BLaER1 treated with 17β-estradiol and CSF1 and Interleukin-3, amounts not matched to agents 10 nM and 100 nM (cell line): ENCODE measurements around the gene PTP4A2.

Experiments
- H3K27ac ChIP-seq, 11 experiments: shearing (Covaris generic); formaldehyde crosslinking; 2 replicates each; pipeline ENCODE4 v1.8.1; 2022
- H3K27me3 ChIP-seq, 11 experiments: shearing (Covaris generic); formaldehyde crosslinking; 2 replicates each; pipeline ENCODE4 v1.8.1; 2022
- H3K36me3 ChIP-seq, 11 experiments: shearing (Covaris generic); formaldehyde crosslinking; 2 replicates each; pipeline ENCODE4 v1.8.1; 2022
- H3K4me1 ChIP-seq, 10 experiments: shearing (Covaris generic); formaldehyde crosslinking; 2 replicates each; pipeline ENCODE4 v1.8.1; 2022
- H3K4me2 ChIP-seq, 11 experiments: shearing (Covaris generic); formaldehyde crosslinking; 2 replicates each; pipeline ENCODE4 v1.8.1; 2022
- H3K4me3 ChIP-seq, 10 experiments: shearing (Covaris generic); formaldehyde crosslinking; 2 replicates each; pipeline ENCODE4 v1.8.1; 2022
- H3K9ac ChIP-seq, 11 experiments: shearing (Covaris generic); formaldehyde crosslinking; 2 replicates each; pipeline ENCODE4 v1.8.1; 2022
- H3K9me3 ChIP-seq, 11 experiments: shearing (Covaris generic); formaldehyde crosslinking; replicated peaks in 1 of 11; 2 replicates each; pipeline ENCODE4 v1.8.1; 2022
- H4K20me1 ChIP-seq, 11 experiments: shearing (Covaris generic); formaldehyde crosslinking; 2 replicates each; pipeline ENCODE4 v1.8.1; 2022
- Cebpa-rat ChIP-seq, 11 experiments: shearing (Covaris generic); IDR thresholded peaks; 2 replicates each; pipeline ENCODE4 v1.8.1; 2022

PTP4A2 gene

GRCh38 chr1:31859044-31859443, 79.1 kb downstream of the PTP4A2 start:
- H3K9me3 ChIP-seq, result no peaks in the 10 kb centered on the region
- no peaks in the 10 kb centered on the region for H3K36me3 ChIP-seq
- no peak overlapping the region for H3K27ac ChIP-seq
- no peaks in the 10 kb centered on the region for H3K4me1 ChIP-seq
- no peak overlapping the region for H3K4me2 ChIP-seq
- no peak overlapping the region for H3K9ac ChIP-seq
- no peak overlapping the region for H3K4me3 ChIP-seq
- no peaks in the 10 kb centered on the region for H3K27me3 ChIP-seq
- TF ChIP-seq Cebpa-rat (IDR thresholded peaks at IDR 0.05), result no peak
- no peaks in the 10 kb centered on the region for H4K20me1 ChIP-seq

- H3K36me3 ChIP-seq, result no peaks in the 10 kb centered on the region
- H4K20me1 ChIP-seq, result no peaks in the 10 kb centered on the region
- H3K9ac ChIP-seq, result no peak overlapping the region
- H3K27me3 ChIP-seq, result no peaks in the 10 kb centered on the region
- H3K4me2 ChIP-seq, result no peak overlapping the region
- H3K4me3 ChIP-seq, result no peak overlapping the region
- H3K4me1 ChIP-seq, result no peaks in the 10 kb centered on the region
- no peak for TF ChIP-seq Cebpa-rat (IDR thresholded peaks at IDR 0.05)
- H3K9me3 ChIP-seq, result no peaks in the 10 kb centered on the region
- no peak overlapping the region for H3K27ac ChIP-seq
These were observed 80.3 kb downstream of the PTP4A2 start for GRCh38 chr1:31857863-31858262.
